HCT116 (cell line): ENCODE data around the gene TNFAIP2. TPM values are rescaled to one million over a fixed set of nuclear protein-coding genes. Genes with fewer than 3 reads are reported as not detected.

Source experiments
- ATAC-seq: fragments of 200-7000 bp; cut with Tn5 transposase; 2 replicates; pipeline ENCODE4 v1.9.1; 2020; ENCODE audit warnings: mild to moderate bottlenecking, moderate library complexity
- BruUV-seq: library from RNA; stranded (reverse); fragments of 400-500 nt; replicated peaks from 2 replicates; lab custom pipeline; 2021; lab: Mats Ljungman, UMichigan
- CTCF ChIA-PET: fragments of 300-600 bp; sonication (Branson Sonifier 250); formaldehyde crosslinking; loops from one replicate; lab custom pipeline; 2021; ENCODE audit warnings: antibody characterized with exemption; lab: Charles Lee
- POLR2A ChIA-PET: fragments of 300-600, 350-600 bp; sonication (Branson Sonifier 250); formaldehyde crosslinking; loops from one replicate; lab custom pipeline; 2021; ENCODE audit warnings: antibody characterized with exemption; lab: Charles Lee
- RAD21 ChIA-PET, 2 experiments: fragments of 300-600 bp; sonication (Branson Sonifier 250); formaldehyde crosslinking; loops; one replicate each; lab custom pipeline; 2023; ENCODE audit warnings: low total read pairs in 2 of 2; ENCODE audit not compliant: uncharacterized antibody in 2 of 2, unreplicated experiment in 2 of 2, low non-redundant PET in 1 of 2; lab: Charles Lee
- DNase-seq: peaks from one replicate; pipeline ENCODE4 v3.0.0-alpha.2; 2010; ENCODE audit warnings: low read depth, low spot score
- H2AFZ ChIP-seq: fragments of 200-600 bp; shearing (Covaris generic), sonication (generic); 2 replicates; pipeline ENCODE4 v1.6.1; 2017; ENCODE audit warnings: low read depth, mixed run types, mixed read lengths, antibody characterized with exemption, low read length; ENCODE audit not compliant: poor library complexity, severe bottlenecking
- H3K27ac ChIP-seq: 2 replicates; pipeline ENCODE4 v1.5.1; 2012; ENCODE audit warnings: low read depth, low read length
- H3K27me3 ChIP-seq: fragments of 200-600 bp; sonication (generic); 2 replicates; pipeline ENCODE4 v1.6.1; 2016; ENCODE audit warnings: mixed run types, low read length, mixed read lengths; ENCODE audit not compliant: insufficient read depth
- H3K36me3 ChIP-seq, 2 experiments: fragments of 200-500 bp in 1 of 2; fragments of 200-600 bp in 1 of 2; sonication (Bioruptor generic) in 1 of 2; sonication (generic) in 1 of 2; 2 replicates each; pipeline versions ENCODE4 v1.5.1 to v1.6.1; 2014 to 2016; ENCODE audit warnings: low read length in 2 of 2, inconsistent platforms in 1 of 2, mixed read lengths in 1 of 2, mixed run types in 1 of 2; ENCODE audit not compliant: insufficient read depth in 2 of 2, control insufficient read depth in 1 of 2
- H3K4me1 ChIP-seq, 2 experiments: fragments of 200-600 bp in 1 of 2; sonication (generic) in 1 of 2; 2 replicates each; pipeline versions ENCODE4 v1.5.1 to v1.6.1; 2012 to 2017; ENCODE audit warnings: low read length in 2 of 2, inconsistent platforms in 1 of 2, mild to moderate bottlenecking in 1 of 2, mixed read lengths in 1 of 2, mixed run types in 1 of 2, moderate library complexity in 1 of 2; ENCODE audit not compliant: insufficient read depth in 2 of 2, control insufficient read depth in 1 of 2
- H3K4me2 ChIP-seq: fragments of 200-600 bp; sonication (generic); 2 replicates; pipeline ENCODE4 v1.6.1; 2017; ENCODE audit warnings: mixed run types, low read length, mixed read lengths
- H3K4me3 ChIP-seq, 2 experiments: fragments of 200-600 bp in 1 of 2; sonication (generic) in 1 of 2; replicated peaks in 1 of 2; 2 replicates each; pipeline ENCODE4 v1.5.1; 2011 to 2016; ENCODE audit warnings: low read length in 2 of 2, control low read depth in 1 of 2, low read depth in 1 of 2, mild to moderate bottlenecking in 1 of 2, mixed read lengths in 1 of 2, mixed run types in 1 of 2
- H3K79me2 ChIP-seq: fragments of 200-600 bp; sonication (generic); 2 replicates; pipeline ENCODE4 v1.6.1; 2017; ENCODE audit warnings: mild to moderate bottlenecking, mixed run types, low read length, moderate library complexity, mixed read lengths; ENCODE audit not compliant: insufficient read depth
- H3K9ac ChIP-seq: fragments of 200-600 bp; sonication (generic); 2 replicates; pipeline ENCODE4 v1.6.1; 2016; ENCODE audit warnings: low read length, mixed read lengths
- H3K9me2 ChIP-seq: fragments of 200-600 bp; sonication (generic), shearing (Covaris generic); 2 replicates; pipeline ENCODE4 v1.6.1; 2017; ENCODE audit warnings: mixed run types, mild to moderate bottlenecking, moderate library complexity; ENCODE audit not compliant: insufficient read depth
- H3K9me3 ChIP-seq, 2 experiments: fragments of 200-500 bp in 1 of 2; fragments of 200-600 bp in 1 of 2; sonication (Bioruptor generic) in 1 of 2; sonication (generic) in 1 of 2; 2 replicates each; pipeline ENCODE4 v1.6.1; 2014 to 2017; ENCODE audit warnings: low read length in 2 of 2, mixed read lengths in 2 of 2, inconsistent platforms in 1 of 2, low read depth in 1 of 2, mild to moderate bottlenecking in 1 of 2, mixed run types in 1 of 2, moderate library complexity in 1 of 2; ENCODE audit not compliant: control insufficient read depth in 1 of 2, insufficient read depth in 1 of 2
- H4K20me1 ChIP-seq: fragments of 200-600 bp; sonication (generic), shearing (Covaris generic); 2 replicates; pipeline ENCODE4 v1.6.1; 2017; ENCODE audit warnings: mixed run types, mild to moderate bottlenecking, moderate library complexity; ENCODE audit not compliant: insufficient read depth
- ATF3 ChIP-seq: IDR thresholded peaks from 2 replicates; pipeline ENCODE4 v1.6.1; 2012
- CBX3 ChIP-seq: IDR thresholded peaks from 2 replicates; pipeline ENCODE4 v1.6.1; 2012; ENCODE audit warnings: low read depth
- EGR1 ChIP-seq: IDR thresholded peaks from 2 replicates; pipeline ENCODE4 v1.6.1; 2012; ENCODE audit warnings: low read depth
- ELF1 ChIP-seq: IDR thresholded peaks from 2 replicates; pipeline ENCODE4 v1.6.1; 2012; ENCODE audit warnings: low read depth, borderline replicate concordance
- FOSL1 ChIP-seq: IDR thresholded peaks from 2 replicates; pipeline ENCODE4 v1.6.1; 2012; ENCODE audit warnings: low read depth
- JUND ChIP-seq: IDR thresholded peaks from 2 replicates; pipeline ENCODE4 v1.6.1; 2012
- POLR2A ChIP-seq: IDR thresholded peaks from 2 replicates; pipeline ENCODE4 v1.7.0; 2011; ENCODE audit warnings: borderline replicate concordance; ENCODE audit not compliant: insufficient read depth, insufficient read length; ENCODE audit errors: extremely low read depth
- POLR2AphosphoS5 ChIP-seq: IDR thresholded peaks from 2 replicates; pipeline ENCODE4 v1.6.1; 2011; ENCODE audit warnings: mild to moderate bottlenecking, low read depth, low read length, moderate library complexity
- RAD21 ChIP-seq: IDR thresholded peaks from 2 replicates; pipeline ENCODE4 v1.6.1; 2012; ENCODE audit warnings: low read depth, mild to moderate bottlenecking
- SRF ChIP-seq: IDR thresholded peaks from 2 replicates; pipeline ENCODE4 v1.6.1; 2012; ENCODE audit warnings: low read depth
- YY1 ChIP-seq: IDR thresholded peaks from 2 replicates; pipeline ENCODE4 v1.6.1; 2011; ENCODE audit warnings: low read length, low read depth, moderate library complexity, mild to moderate bottlenecking; ENCODE audit not compliant: insufficient replicate concordance; ENCODE audit errors: extremely low read depth
- ZBTB33 ChIP-seq: IDR thresholded peaks from 2 replicates; pipeline ENCODE4 v1.6.1; 2011; ENCODE audit warnings: mild to moderate bottlenecking, low read length, moderate library complexity; ENCODE audit not compliant: insufficient replicate concordance; ENCODE audit errors: extremely low read depth
- ZFX ChIP-seq: fragments of 450-650 bp; IDR thresholded peaks from 2 replicates; pipeline ENCODE4 v1.6.1; 2017
- intact Hi-C: fragments of 100-400 bp; cut with micrococcal nuclease; formaldehyde crosslinking; loops from 2 replicates; pipeline ENCODE4 v1.10.0; 2022
- total RNA-seq: library from RNA; stranded (reverse); gene quantifications from one replicate; pipeline ENCODE4 v1.2.1, GENCODE V29; 2021; ENCODE audit not compliant: unreplicated experiment

TNFAIP2 gene
- total RNA-seq, 1 experiment from 2014 or later, result 74.8 TPM

DNA sequence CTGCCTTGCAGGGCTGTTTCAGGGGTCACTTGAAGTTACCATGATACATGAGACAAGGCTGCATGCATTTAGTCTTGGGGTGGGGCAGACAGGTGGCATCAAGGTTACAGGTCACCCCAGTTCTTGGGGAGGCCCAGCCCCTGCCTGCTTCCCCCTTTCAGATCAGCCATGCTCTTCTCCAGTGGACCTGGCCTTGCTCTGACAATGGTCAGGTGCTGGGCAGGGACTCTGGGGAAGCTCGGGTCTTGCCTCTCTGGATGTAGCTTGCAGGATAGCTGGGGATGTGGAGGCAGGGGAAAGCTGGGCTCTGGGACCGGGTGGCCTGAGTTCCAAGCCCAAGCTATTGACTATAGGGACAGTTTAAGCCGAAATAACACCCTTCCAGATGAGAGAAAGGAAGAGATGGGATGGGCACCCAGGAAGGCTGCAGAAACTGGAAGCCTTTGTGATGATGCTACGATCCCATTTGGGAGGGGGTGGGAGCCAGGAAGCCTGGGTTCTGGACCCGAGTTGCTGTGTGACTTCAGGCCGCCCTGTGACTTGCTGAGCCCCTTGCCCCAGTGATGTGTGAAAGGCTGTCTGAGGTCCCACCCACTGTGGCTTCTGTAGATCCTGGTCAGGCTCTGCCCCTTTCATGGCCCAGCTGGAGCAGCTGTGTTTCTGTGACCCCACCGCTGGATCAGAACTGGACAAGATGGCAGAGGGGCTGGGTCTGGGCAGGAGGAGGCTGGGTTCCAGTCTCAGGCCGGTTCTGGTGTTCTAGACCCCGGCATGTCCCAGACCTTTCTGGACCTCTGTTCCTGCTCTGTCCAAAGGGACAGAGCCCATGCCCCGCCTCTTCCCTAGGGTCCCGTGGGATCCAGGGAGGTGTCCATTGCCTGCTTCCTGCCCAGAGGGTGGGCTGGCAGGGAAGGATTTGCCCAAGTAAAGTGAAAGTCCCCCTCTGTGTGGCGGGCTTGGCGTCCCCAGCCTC lies 2.1 kb downstream of the TNFAIP2 start:
- ATAC-seq (no peak), DNase-seq (no peak)
- no TSS peak for BruUV-seq
- Histone ChIP-seq H3K27me3 (no peaks in the 10 kb centered on the region), H3K4me1 (peaks cover 39 to 58% of the 10 kb centered on the region in 2 experiments), H3K9ac (no peak overlapping the region), H3K9me2 (no peaks in the 10 kb centered on the region), H3K4me3 (no peak overlapping the region), H3K4me2 (peak overlapping the region; percentile 94; the same call in 1 of the 2 replicates), H3K9me3 (no peaks in the 10 kb centered on the region), H2AFZ (no peak overlapping the region), H3K79me2 (peaks cover 10% of the 10 kb centered on the region; the same call in 1 of the 2 replicates), H3K36me3 (peaks cover 0 to 2% of the 10 kb centered on the region in 2 experiments; a peak in 1 of 4 replicates), H3K27ac (no peak overlapping the region; the same call in 1 of the 2 replicates), H4K20me1 (no peaks in the 10 kb centered on the region)
- RAD21 ChIA-PET, result no interaction called here
- intact Hi-C loops, result no loop called here
- POLR2A ChIA-PET, result no interaction called here
- TF ChIP-seq YY1 (no peak), ZFX (no peak), POLR2AphosphoS5 (no peak), POLR2A (no peak), ELF1 (no peak)
- CTCF ChIA-PET, result interaction anchor here (1.1 kb wide), 2 partner anchors 15 to 20 kb away, joined by 3 to 4 read pairs; no protein-coding TSS in a partner anchor

- Histone ChIP-seq H3K27ac (no peak overlapping the region), H2AFZ (no peak overlapping the region), H3K4me2 (no peak overlapping the region), H3K27me3 (no peaks in the 10 kb centered on the region), H3K9me3 (no peaks in the 10 kb centered on the region), H3K4me1 (peaks cover 35 to 55% of the 10 kb centered on the region in 2 experiments), H3K36me3 (peaks cover 0 to 2% of the 10 kb centered on the region in 2 experiments; a peak in 1 of 4 replicates), H4K20me1 (no peaks in the 10 kb centered on the region), H3K79me2 (peaks cover 10% of the 10 kb centered on the region; the same call in 1 of the 2 replicates), H3K9ac (no peak overlapping the region), H3K4me3 (no peak overlapping the region), H3K9me2 (no peaks in the 10 kb centered on the region)
- POLR2A ChIA-PET, result no interaction called here
- ATAC-seq, result no peak
- RAD21 ChIA-PET, result no interaction called here
- no peak for DNase-seq
- no TSS peak for BruUV-seq
- TF ChIP-seq JUND (no peak), FOSL1 (no peak), ZBTB33 (no peak), SRF (no peak), ATF3 (no peak), ELF1 (no peak), EGR1 (no peak), CBX3 (no peak), ZFX (no peak), RAD21 (no peak)
- CTCF ChIA-PET, result interaction anchor here (1.1 kb wide), 1 partner anchor 15 kb away, joined by 3 read pairs; no protein-coding TSS in a partner anchor
- intact Hi-C loops, result no loop called here
Measured at GRCh38 chr14:103126088-103126872, 3.0 kb downstream of the TNFAIP2 start.
